H9 (cell line): ENCODE results near the gene PEX5L. TPM values are rescaled to one million over a fixed set of nuclear protein-coding genes. Genes with fewer than 3 reads are reported as not detected.

Experiments
- DNase-seq: peaks from one replicate; pipeline ENCODE4 v3.0.0-alpha.2; 2017
- H2AFZ ChIP-seq: one replicate; pipeline ENCODE4 v1.6.1; 2013; ENCODE audit warnings: mild to moderate bottlenecking, low read length, control low read depth, moderate library complexity
- H2AK5ac ChIP-seq: 2 replicates; pipeline ENCODE4 v1.6.1; 2013; ENCODE audit warnings: low read length, control low read depth, mixed read lengths; ENCODE audit not compliant: insufficient read length
- H2BK120ac ChIP-seq: one replicate; pipeline ENCODE4 v1.6.1; 2013; ENCODE audit warnings: low read depth, mild to moderate bottlenecking, low read length, control low read depth, inconsistent platforms; ENCODE audit not compliant: poor library complexity, severe bottlenecking
- H2BK12ac ChIP-seq: 2 replicates; pipeline ENCODE4 v1.6.1; 2013; ENCODE audit warnings: low read length, control low read depth, mixed read lengths, low read depth; ENCODE audit not compliant: insufficient read length
- H2BK15ac ChIP-seq: 2 replicates; pipeline ENCODE4 v1.6.1; 2013; ENCODE audit warnings: low read depth, low read length, control low read depth
- H2BK20ac ChIP-seq: one replicate; pipeline ENCODE4 v1.6.1; 2013; ENCODE audit warnings: low read depth, mild to moderate bottlenecking, low read length, control low read depth, inconsistent platforms; ENCODE audit not compliant: poor library complexity, severe bottlenecking
- H2BK5ac ChIP-seq: 2 replicates; pipeline ENCODE4 v1.6.1; 2013; ENCODE audit warnings: low read length, control low read depth, mixed read lengths; ENCODE audit not compliant: insufficient read length
- H3K14ac ChIP-seq: 2 replicates; pipeline ENCODE4 v1.6.1; 2013; ENCODE audit warnings: low read length, control low read depth; ENCODE audit not compliant: insufficient read depth
- H3K18ac ChIP-seq: 2 replicates; pipeline ENCODE4 v1.6.1; 2013; ENCODE audit warnings: low read depth, mild to moderate bottlenecking, mixed read lengths, low read length, control low read depth; ENCODE audit not compliant: insufficient read length
- H3K23ac ChIP-seq: 2 replicates; pipeline ENCODE4 v1.6.1; 2013; ENCODE audit warnings: low read length, control low read depth, mixed read lengths, low read depth; ENCODE audit not compliant: insufficient read length
- H3K23me2 ChIP-seq: 2 replicates; pipeline ENCODE4 v1.6.1; 2013; ENCODE audit warnings: low read depth, mild to moderate bottlenecking, mixed read lengths, low read length, control low read depth; ENCODE audit not compliant: insufficient read length, poor library complexity, severe bottlenecking
- H3K27ac ChIP-seq: 2 replicates; pipeline ENCODE4 v1.5.1; 2013; ENCODE audit warnings: low read length, control low read depth, mixed read lengths, low read depth; ENCODE audit not compliant: insufficient read length
- H3K27me3 ChIP-seq: 2 replicates; pipeline ENCODE4 v1.6.1; 2013; ENCODE audit warnings: low read length, control low read depth, inconsistent platforms; ENCODE audit not compliant: insufficient read depth
- H3K4ac ChIP-seq: 2 replicates; pipeline ENCODE4 v1.6.1; 2013; ENCODE audit warnings: low read depth, mild to moderate bottlenecking, control low read depth, inconsistent platforms, low read length, moderate library complexity
- H3K4me1 ChIP-seq: 2 replicates; pipeline ENCODE4 v1.6.1; 2013; ENCODE audit warnings: low read length, control low read depth, inconsistent platforms; ENCODE audit not compliant: insufficient read depth
- H3K4me2 ChIP-seq: 2 replicates; pipeline ENCODE4 v1.6.1; 2013; ENCODE audit warnings: low read length, control low read depth, mixed read lengths; ENCODE audit not compliant: insufficient read length, insufficient read depth
- H3K56ac ChIP-seq: 2 replicates; pipeline ENCODE4 v1.6.1; 2013; ENCODE audit warnings: low read depth, mild to moderate bottlenecking, mixed read lengths, low read length, control low read depth; ENCODE audit not compliant: insufficient read length
- H3K79me1 ChIP-seq: 2 replicates; pipeline ENCODE4 v1.6.1; 2013; ENCODE audit warnings: low read depth, mild to moderate bottlenecking, moderate library complexity, low read length, control low read depth, inconsistent platforms; ENCODE audit not compliant: insufficient read depth, poor library complexity, severe bottlenecking
- H3K79me2 ChIP-seq: 2 replicates; pipeline ENCODE4 v1.6.1; 2013; ENCODE audit warnings: low read length, control low read depth, inconsistent platforms; ENCODE audit not compliant: insufficient read depth
- H3K9ac ChIP-seq: 2 replicates; pipeline ENCODE4 v1.6.1; 2013; ENCODE audit warnings: low read length, control low read depth, mixed read lengths; ENCODE audit not compliant: insufficient read length; ENCODE audit errors: extremely low read depth
- H3K9me3 ChIP-seq: one replicate; pipeline ENCODE4 v1.6.1; 2013; ENCODE audit warnings: low read depth, low read length, inconsistent platforms; ENCODE audit not compliant: control insufficient read depth
- H3T11ph ChIP-seq: one replicate; pipeline ENCODE4 v1.6.1; 2013; ENCODE audit warnings: mild to moderate bottlenecking, low read length, control low read depth, inconsistent platforms
- H4K20me1 ChIP-seq: one replicate; pipeline ENCODE4 v1.6.1; 2013; ENCODE audit not compliant: control insufficient read depth, insufficient read length, insufficient read depth
- H4K5ac ChIP-seq: 2 replicates; pipeline ENCODE4 v1.6.1; 2013; ENCODE audit warnings: low read depth, mild to moderate bottlenecking, mixed read lengths, low read length, control low read depth; ENCODE audit not compliant: insufficient read length
- H4K8ac ChIP-seq: replicated peaks from 2 replicates; pipeline ENCODE4 v1.6.1; 2013; ENCODE audit warnings: low read length, control low read depth, mixed read lengths, low read depth; ENCODE audit not compliant: insufficient read length
- H4K91ac ChIP-seq: 2 replicates; pipeline ENCODE4 v1.6.1; 2013; ENCODE audit warnings: low read depth, mild to moderate bottlenecking, moderate library complexity, mixed read lengths, low read length, control low read depth; ENCODE audit not compliant: insufficient read length
- H3K27ac Mint-ChIP-seq, 3 experiments: 2 replicates in 2 of 3; 3 replicates in 1 of 3; pipeline ENCODE4 v1.8.0; 2020 to 2021; ENCODE audit warnings: mixed read lengths in 3 of 3, mild to moderate bottlenecking in 1 of 3, moderate library complexity in 1 of 3
- H3K27me3 Mint-ChIP-seq: 2 replicates; pipeline ENCODE4 v1.8.0; 2021; ENCODE audit warnings: low read depth, mild to moderate bottlenecking, moderate library complexity, mixed read lengths
- H3K36me3 Mint-ChIP-seq, 3 experiments: 2 replicates in 2 of 3; 3 replicates in 1 of 3; pipeline ENCODE4 v1.8.0; 2020 to 2021; ENCODE audit warnings: low read depth in 3 of 3, mixed read lengths in 3 of 3; ENCODE audit not compliant: insufficient read depth in 1 of 3
- H3K4me1 Mint-ChIP-seq, 2 experiments: 2 replicates each; pipeline ENCODE4 v1.8.0; 2020; ENCODE audit warnings: mixed read lengths in 2 of 2
- H3K4me3 Mint-ChIP-seq, 2 experiments: 2 replicates in 1 of 2; 3 replicates in 1 of 2; pipeline ENCODE4 v1.8.0; 2020 to 2021; ENCODE audit warnings: mild to moderate bottlenecking in 2 of 2, mixed read lengths in 2 of 2, moderate library complexity in 1 of 2
- H3K9me3 Mint-ChIP-seq, 2 experiments: 2 replicates in 1 of 2; 3 replicates in 1 of 2; pipeline ENCODE4 v1.8.0; 2020; ENCODE audit warnings: mild to moderate bottlenecking in 2 of 2, mixed read lengths in 2 of 2, moderate library complexity in 1 of 2
- CTCF ChIP-seq: fragments of 200-600 bp; sonication (generic); conservative IDR thresholded peaks from 3 replicates; pipeline ENCODE4 v1.8.0; 2021; ENCODE audit warnings: antibody characterized with exemption, mild to moderate bottlenecking
- WGBS: extraction: QIAGEN DNeasy Blood & Tissue Kit; methylation state at CpG from one replicate; pipeline ENCODE4 v1.1.7; 2013; ENCODE audit warnings: missing lambda C conversion rate, low lambda C conversion rate, mixed read lengths; ENCODE audit not compliant: insufficient read length; ENCODE audit errors: extremely low coverage; 5-methylcytosine and 5-hydroxymethylcytosine counted together
- total RNA-seq: library from RNA; stranded (reverse); gene quantifications from 2 replicates; pipeline ENCODE4 v1.2.1, GENCODE V29; 2021

PEX5L gene
- total RNA-seq, 1 experiment from 2014 or later, result 0.85 TPM

DNA sequence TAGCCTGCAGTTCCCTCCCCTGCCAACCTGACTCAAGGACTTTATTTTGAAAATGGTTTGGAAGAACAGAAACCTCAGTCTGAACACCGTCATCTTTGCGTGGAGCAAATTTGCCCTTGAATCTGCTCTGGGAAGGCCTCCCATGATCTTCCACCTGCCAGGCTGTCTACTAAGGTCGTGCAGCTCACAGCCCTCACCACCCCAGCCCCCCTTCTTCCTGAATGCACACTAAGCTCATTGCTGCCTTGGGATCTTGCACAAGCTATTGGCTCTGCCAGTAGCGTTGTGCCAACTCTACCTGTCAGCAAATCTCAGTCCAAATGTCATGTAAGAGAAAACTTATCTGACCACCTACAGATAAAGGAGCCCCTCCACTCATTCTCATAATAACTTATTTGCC is 242.4 kb downstream of the PEX5L start:
- Mint-ChIP-seq H3K27me3 (no peaks in the 10 kb centered on the region), H3K4me3 (no peak overlapping the region), H3K36me3 (peaks cover 0 to 6% (median 5%) of the 10 kb centered on the region in 3 experiments; a peak in 5 of 7 replicates), H3K27ac (no peak overlapping the region), H3K4me1 (no peaks in the 10 kb centered on the region), H3K9me3 (peaks cover 0 to 4% of the 10 kb centered on the region in 2 experiments; a peak in 1 of 5 replicates)
- Histone ChIP-seq H3K4me2 (no peak overlapping the region), H3K9ac (no peak overlapping the region), H3K4ac (no peak overlapping the region), H3K23me2 (no peaks in the 10 kb centered on the region), H2BK15ac (no peak overlapping the region), H4K91ac (no peak overlapping the region), H2AFZ (no peak overlapping the region), H3T11ph (no peak overlapping the region), H3K27ac (no peak overlapping the region), H4K20me1 (no peaks in the 10 kb centered on the region), H3K14ac (no peak overlapping the region), H3K79me1 (no peaks in the 10 kb centered on the region), H3K4me1 (no peaks in the 10 kb centered on the region), H2BK20ac (no peak overlapping the region), H3K9me3 (no peaks in the 10 kb centered on the region), H2AK5ac (no peak overlapping the region), H3K56ac (no peak overlapping the region), H3K27me3 (no peaks in the 10 kb centered on the region), H4K8ac (no peak overlapping the region), H2BK12ac (no peak overlapping the region), H2BK5ac (no peak overlapping the region), H2BK120ac (no peak overlapping the region), H3K18ac (no peak overlapping the region), H3K79me2 (no peaks in the 10 kb centered on the region), H3K23ac (no peak overlapping the region), H4K5ac (no peak overlapping the region)
- no CpG with 5 or more reads among the region's 4 CpGs for WGBS
- no peak for TF ChIP-seq CTCF
- DNase-seq, result no peak
